GM19395 (cell line): ENCODE measurements around the gene ZC3H18.
A peak's percentile ranks its signal among the peaks of the same experiment; 100 is the strongest.

Source experiments
- ATAC-seq: cut with Tn5 transposase; IDR thresholded peaks from one replicate; pipeline ENCODE4 v1.9.1; 2021; ENCODE audit warnings: mild to moderate bottlenecking, moderate library complexity; ENCODE audit not compliant: unreplicated experiment

Gene ZC3H18

DNA sequence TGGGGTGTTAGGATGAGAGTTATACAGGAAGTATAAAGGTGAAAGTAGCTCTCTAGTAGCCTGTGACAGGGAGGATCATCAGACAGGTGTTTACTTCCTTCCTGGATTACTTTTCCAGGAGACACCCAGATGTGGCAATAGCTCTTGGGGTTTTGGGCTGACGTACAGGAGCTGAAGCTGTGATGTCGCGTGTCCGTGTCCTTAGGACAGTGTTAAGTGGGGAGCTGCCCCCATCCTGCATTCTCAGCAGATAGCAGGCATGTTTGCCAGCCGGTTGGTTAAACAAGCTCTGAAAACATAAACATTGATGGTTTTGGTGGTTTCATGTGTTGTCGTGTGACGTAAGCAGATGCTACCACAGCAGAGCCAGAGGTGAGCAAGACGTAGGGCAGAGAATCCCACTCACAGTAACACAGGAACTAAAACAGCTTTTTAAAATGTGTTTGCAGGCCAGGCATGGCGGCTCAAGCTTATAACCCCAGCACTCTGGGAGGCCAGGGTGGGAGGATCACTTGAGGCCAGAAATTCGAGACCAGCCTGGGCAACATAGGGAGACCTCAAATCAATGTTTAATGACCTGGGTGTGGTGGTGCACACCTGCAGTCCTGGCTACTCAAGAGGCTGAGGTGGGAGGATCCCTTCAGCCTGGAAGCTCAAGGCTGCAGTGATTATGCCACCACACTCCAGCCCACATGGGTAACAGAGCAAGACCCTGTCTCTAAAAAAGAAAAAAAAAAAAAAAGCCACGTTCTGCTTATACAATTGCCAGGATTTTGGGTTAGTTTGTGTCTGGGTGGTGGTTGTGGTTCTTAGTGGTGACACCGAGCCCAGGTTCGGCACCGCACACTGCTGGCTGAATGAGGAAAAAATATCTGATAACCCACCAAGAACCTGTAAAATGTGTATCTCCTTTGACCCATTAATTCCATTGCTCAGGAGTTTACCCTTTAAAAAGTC, 49.9 kb downstream of the ZC3H18 start:
- no peak for ATAC-seq

DNA sequence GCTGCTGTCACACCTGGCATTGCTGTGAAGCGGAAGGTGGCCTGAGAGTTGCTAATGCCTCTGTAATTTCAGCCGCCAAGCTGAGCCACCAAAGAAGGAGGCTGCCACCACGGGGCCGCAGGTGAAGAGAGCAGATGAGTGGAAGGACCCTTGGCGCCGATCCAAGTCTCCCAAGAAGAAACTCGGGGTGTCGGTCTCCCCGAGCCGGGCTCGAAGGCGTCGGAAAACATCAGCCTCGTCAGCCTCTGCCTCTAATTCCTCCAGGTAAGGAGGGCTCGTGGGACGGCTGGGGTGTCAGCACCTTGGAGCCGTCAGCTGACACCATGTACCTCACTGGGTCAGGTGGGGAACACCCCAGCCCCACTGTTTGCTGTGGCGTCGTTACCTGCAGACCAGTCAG, 51.9 kb downstream of the ZC3H18 start:
- no peak for ATAC-seq

DNA sequence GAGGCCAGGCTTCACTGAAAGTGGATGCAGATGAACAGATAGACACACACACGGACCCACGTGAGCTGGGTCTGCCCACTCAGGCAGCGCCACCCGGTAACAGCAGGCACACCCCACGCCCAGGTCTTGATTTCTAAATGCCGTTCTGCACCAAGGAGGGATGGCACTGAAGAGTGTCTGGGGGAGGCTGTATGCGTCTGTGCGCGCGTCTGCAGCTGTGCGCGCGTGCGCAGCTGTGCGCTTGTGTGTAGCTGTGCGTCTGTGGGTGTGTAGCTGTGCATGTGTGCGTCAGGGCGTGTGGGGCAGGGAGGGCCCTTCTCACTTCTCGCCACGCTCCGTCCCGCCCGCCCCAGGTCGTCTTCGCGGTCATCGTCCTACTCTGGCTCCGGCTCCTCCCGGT, 52.7 kb downstream of the ZC3H18 start:
- ATAC-seq, result no peak

DNA sequence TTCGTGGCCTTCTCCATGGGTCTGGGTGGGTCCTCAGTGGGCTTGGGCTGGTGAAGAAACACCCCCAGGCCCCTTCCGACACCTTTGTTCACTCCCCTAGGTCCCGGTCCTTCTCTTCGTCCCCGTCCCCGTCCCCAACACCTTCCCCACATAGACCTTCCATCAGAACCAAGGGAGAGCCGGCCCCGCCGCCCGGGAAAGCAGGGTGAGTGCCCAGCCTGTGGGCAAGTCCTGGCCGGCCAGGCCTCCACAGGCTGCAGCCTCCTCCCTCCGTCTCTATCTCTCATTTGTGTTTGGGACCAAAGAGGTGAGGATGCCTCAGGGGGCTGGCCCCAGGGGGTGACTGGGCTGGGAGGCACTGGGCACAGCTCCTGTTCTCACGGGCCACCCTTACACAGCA, 53.7 kb downstream of the ZC3H18 start:
- ATAC-seq, result no peak

DNA sequence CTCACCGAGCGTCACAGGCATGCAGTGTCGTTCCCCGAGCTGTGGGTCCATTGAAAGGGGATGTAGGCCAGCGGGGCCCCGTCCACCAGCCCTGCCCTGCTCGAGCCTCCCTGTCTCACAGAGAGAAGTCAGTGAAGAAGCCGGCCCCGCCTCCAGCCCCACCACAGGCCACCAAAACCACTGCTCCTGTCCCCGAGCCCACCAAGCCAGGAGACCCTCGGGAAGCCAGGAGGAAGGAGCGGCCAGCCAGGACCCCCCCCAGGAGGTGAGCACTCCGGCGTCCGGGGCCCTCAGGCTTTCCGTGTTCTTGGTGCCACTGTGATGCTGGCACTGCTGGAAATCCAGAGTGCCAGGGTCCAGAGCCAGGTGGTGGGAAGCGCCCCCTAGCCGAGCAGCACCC, 54.3 kb downstream of the ZC3H18 start:
- ATAC-seq, result no peak

DNA sequence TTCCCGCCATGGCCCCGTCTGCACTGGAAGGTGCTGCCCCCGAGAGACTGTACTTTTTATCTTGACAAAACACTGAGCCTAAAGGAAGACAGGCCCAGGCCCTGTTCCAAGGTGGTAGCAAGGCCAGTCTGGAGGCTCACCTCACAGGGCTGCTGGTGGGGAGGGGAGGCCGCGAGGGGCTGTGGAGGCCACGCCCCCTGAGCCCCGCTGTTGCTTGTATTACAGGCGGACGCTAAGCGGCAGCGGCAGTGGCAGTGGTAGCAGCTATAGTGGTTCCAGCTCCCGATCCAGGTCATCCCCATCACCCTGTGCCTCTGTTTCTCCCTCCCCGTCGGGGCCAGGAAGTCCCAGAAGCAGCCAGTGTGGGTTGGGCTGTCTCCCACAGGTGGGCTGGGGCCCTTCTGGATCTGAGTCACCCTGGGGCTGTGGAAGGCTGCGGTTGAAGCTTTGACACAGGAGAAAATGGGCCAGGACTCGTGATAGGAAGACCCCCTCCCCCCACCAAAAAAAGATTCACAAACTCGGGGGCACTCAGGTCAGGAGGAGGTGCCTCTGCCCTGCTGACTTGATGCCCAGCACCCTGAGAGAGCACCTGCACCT, 54.9 kb downstream of the ZC3H18 start:
- no peak for ATAC-seq

DNA sequence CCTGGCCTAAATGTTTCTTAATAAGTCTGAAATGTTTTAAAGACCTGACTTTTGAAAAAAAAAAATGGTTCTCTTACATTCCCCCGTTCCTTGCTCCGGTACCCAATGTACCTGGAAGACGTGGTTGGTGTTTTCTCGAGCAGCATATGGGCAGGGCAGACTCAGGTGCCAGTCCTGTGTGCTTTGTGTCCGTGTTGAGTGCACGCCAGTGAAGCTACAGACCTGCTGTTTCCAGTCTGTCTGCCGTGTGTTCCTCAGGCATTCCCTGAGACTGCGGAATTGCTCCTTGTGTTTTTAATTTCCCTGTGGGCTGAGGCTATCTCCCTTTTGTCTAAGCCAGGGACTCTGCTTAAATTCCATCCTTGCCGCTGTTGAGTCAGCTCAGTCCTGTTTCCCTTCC, 56.4 kb downstream of the ZC3H18 start:
- ATAC-seq, result no peak

DNA sequence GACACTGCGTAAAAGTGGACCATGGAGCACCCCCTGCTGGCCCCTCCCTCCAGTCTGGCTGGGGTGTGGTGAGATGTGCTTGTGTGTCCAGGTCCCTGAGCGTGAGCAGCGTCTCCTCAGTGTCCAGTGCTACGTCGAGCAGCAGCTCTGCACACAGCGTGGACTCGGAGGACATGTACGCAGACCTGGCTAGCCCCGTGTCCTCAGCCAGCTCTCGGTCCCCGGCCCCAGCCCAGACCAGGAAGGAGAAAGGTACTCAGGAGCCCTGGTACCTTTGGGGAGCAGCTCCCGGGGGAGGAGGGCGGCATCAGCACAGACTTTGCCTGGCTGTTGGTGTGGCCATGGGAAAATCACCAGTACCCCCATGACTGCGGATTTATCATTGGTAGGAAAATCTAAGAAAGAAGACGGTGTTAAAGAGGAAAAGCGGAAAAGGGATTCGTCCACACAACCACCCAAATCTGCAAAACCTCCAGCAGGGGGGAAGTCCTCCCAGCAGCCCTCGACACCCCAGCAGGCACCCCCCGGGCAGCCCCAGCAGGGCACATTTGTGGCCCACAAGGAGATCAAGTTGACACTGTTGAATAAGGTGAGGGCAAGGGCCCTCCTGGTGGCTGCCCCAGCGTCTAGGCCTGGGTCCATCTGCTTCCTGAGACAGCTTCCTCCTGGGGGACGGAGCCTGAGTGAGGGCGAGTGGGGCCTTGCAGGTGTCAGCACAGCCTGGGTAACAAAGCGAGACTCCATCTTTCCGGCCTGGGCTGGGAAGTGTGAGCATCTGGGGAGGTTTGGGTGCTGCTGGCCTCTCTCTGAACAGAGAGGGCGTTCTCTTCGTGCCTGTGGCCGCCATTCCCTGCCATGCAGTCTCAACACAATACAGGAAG, 57.6 kb downstream of the ZC3H18 start:
- ATAC-seq, result no peak

DNA sequence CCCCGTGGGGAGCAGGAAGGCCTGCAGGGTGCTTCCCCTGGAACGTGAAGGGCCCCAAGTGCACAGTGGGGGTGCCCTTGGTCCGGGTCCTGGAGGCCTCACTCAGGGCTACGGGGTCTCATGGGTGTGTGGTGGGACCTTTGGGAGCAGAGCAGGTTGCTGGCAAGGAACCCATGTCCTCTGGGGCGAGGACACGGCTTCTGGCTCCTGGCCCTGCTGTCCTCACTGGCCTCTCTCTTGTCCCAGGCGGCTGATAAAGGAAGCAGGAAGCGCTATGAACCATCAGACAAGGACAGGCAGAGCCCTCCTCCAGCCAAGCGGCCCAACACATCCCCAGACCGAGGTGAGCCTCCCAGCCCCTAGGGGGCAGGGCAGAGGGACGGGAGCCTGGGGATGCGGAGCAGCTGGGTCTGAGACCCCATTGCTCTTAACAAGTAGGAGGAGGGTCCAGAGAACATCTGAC, 58.3 kb downstream of the ZC3H18 start:
- no peak for ATAC-seq

DNA sequence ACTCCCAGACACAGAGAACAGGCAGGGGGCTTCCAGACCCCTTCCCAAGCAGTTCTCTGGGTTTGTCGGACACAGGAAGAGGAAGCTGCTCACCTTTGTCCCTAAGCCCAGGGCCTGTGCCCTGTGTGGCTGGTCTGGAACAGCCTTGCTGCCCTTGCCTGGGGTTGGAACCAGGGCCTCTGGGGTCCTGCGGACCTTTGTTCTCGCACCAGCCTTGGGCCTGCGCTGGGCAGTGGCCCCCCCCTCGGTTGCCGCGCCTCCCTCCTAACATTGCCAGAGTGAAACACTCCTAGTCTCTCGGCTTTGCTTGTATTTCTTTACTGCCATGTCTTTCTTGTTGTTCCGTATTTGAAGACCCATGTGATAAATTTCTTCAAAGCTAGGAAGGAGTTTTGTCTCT, 59.6 kb downstream of the ZC3H18 start:
- ATAC-seq, result no peak

DNA sequence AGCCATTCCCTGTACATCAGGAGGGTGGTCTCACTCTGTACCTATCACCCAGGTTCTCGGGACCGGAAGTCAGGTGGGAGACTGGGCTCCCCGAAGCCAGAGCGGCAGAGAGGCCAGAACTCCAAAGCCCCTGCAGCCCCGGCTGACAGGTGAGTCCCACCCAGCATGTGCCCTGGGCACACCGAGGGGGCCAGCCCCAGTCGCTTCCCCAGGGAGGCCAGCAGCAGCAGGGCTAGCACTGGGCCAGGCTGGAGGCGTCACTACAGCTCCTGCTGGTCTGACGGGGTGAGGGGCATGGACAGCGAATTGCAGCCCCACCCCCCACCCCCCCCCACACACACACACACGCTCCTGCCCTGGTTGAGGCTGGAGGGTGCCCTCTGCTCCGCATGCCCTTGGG, 60.2 kb downstream of the ZC3H18 start:
- no peak for ATAC-seq

DNA sequence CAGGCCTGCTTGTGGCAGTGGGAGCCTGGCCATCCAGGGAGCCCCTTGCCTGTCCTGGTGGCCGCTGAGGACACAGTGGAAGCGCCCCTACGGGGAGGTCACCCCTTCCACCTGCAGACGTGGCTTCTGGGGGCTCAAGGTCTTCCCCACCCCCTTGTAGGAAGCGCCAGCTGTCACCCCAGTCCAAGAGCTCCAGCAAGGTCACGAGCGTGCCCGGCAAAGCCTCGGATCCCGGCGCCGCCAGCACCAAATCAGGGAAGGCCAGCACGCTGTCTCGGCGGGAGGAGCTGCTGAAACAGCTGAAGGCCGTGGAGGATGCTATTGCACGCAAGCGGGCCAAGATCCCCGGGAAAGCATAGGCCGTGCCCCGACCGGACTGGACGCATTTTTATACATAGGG, 60.7 kb downstream of the ZC3H18 start:
- ATAC-seq, result no peak

DNA sequence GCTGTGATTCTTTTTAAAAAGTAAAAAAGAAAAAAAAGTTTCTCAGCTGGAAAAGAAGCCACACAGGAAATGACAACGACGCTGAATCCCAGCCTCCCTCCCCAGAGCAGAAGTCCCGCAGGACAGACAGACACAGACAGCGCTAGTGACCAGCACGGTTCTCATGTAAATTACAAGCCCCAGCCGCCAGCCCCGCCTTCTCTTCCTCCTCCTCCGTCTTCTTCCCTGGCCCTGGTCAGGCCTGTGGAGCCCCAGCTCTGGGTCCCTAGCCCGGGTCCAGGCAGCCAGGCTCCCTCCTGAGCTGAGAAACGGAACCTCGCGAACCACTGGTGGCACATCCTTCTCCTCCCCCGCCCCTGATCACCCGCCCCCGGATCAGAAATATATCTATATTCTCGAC, 61.2 kb downstream of the ZC3H18 start:
- no peak for ATAC-seq

DNA sequence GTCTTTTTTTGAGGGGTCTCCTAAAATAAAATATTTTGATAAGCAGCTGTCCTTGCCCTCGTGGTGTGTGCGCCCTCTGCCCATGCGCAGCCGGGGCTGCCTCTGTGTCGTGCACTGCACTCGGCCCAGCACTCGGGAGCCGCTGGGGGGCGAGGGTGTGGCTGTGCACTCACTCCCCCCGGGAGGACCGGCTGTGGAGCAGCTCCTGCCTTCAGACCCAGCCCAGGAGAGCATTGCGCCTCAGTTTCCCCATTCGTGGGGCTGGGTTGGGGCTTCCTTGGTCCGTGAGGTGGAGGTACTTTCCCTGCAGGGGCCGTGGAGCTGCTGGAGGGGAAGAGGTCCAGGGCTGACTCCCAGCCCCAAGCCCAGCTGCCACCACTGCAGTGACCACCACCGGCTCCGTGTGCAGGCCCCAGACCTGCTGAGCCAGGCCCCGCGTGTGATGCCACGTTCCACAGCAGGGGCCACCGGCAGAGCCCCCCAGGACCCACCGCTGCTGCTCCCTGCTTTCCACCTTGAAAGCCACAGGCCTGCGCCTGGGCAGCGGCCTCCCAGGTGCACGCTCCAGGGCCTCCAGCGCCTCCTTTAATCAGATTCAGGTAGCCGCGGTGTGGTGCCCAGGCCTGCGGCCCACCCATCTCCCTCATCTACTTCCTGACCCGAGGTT, 61.9 kb downstream of the ZC3H18 start:
- ATAC-seq, result no peak

DNA sequence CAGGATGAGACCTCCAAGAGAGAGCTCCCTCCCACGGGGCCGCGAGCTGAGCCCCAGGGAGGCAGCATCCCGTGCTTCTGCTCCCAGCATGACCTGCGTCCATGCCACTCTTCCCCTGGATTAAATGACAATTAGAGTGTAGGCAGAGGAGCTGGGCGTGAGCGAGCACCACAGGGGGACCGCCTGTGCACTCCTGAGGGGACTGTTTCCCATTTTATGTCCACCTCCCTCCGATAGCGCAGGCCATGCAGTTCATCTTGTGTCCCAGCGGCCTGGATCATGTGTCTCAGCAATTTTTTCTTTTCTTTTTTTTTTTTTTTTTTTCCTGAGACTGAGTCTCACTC, 62.4 kb downstream of the ZC3H18 start:
- no peak for ATAC-seq

DNA sequence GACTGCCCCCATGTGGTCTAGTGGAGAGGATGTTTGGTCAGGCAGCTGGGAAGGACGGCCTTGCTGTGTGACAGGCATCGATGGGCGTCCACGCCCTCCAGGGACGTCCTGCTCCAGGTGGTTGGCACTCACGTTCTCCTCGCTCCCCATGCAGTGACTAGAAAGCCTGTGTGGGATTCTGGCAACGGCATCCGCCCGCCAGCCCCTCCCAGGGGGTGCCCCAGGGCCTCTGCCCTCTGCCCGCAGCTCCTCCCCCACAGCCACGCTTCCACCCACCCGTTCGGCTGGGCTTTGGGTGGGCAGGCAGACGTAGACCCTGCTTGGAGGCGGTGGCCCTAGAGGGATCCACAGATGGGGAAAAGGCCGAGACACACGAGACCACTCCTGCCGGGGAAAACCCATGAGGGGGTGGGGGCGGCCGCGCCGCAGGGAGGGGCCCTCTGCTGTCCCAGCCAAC, 63.5 kb downstream of the ZC3H18 start:
- peak; percentile 49 for ATAC-seq

DNA sequence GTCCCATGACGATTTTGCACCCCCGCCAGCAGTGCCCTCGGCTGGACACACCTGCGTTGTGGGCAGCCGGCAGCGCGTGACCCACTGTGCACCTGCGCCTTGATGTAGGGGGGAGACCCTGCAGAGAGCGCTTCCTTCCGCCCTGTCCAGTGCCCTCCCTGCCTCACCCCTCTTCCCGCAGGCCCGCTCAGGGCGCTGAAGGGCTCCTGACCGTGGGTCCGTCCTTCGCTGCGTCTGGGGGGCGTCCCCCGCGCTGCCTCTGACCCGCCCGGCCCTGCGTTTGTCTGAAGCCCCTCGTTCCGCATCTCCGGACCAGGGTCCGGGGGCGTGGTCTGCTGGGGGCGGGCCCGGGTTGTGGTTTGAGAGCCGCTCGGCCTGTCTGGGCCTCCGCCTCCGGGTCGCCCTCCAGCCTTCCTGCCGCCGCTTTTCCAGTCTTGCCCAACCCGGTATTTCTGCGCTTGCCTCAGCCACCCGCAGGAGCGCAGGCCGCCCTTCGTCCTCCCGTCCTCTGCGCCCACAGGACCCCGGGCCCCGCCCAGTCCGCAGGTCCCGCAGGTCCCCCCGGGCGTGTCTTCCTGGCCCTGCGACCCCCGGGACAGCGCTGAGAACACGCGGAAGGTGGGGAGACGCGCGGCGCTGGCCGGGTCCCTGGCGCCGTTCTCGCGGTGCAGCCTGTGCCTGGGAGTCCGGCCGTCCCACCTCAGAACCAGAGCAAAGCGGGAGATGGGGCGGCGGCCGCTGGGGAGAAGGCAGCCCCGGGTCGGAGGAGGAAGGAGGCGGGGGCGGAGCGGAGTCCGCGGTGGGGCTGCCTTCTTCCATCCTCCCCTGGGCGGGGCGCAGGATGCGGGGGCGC, 64.2 kb downstream of the ZC3H18 start:
- peak; percentile 44 for ATAC-seq

DNA sequence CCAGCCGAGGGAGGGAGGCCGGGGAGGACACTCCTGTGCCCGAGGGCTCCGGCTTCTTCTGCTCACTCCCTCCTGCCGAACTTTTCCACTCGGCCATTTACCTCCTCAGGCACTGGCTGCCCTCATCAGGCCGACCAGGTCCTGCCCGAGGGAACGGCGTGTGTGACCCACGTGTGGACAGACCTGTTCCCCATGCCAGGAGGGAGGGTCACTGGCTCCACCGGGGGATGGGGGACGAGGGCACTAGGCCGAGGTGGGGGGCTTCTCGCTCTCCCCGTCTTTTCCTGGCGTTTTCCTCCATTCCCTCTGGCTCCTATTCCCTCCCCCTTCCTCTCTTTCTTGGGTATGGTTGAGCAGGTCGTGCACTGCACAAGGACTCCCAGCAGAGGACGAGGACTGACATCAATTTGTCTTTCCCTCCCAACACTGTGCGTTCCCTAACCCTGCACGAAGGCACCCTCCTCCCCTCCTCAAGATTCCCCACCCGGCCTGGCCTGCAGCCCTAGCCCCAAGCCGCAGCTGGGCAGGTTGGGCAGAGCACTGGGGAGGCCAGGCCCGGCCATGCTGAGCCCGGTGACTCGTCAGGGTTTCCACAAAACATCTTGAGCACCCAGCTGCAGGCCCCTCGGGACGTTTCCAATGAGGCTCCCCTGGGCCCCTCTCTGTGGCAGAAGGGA, 64.9 kb downstream of the ZC3H18 start:
- ATAC-seq, result peak; percentile 10

DNA sequence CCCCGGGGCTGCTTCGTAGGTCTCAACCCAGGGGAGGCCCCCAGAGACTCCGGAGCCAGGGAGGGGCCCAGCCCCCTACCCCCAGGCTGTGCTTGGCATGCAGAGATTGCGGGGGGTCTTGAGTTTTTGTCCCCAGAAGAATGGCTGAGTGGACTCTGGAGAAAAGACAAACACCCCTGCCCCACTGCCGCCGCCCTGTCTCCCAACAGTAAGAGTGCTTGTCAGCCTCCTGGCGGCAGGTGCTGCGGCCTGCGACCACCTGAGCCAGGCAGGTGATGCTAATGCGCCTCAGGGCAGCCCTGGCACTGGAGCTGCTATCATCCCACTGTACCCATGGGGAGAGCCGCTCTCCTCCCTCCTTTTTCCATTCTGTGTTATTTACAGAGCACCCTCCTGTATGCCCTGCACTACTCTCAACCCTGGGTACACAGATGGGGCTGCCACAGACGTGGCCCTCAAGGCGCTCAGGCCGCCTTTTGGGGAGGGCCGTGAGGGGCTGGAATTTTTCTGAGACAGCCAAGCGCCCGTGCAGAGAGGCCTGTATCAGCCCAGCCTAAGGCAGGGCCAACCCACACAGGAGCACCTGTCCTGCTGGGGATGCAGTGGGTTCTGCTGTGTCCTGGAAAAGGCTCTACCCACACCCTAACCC, 65.6 kb downstream of the ZC3H18 start:
- ATAC-seq, result no peak
